CD4-positive, alpha-beta T cell treated with Interleukin-1 beta for 1 hour (primary cell): ENCODE results near the gene NEK4.

Source experiments
- DNase-seq, 2 donors: peaks; one replicate each; pipeline ENCODE4 v3.0.0-alpha.2; 2020 to 2022

The NEK4 gene

GRCh38 chr3:52770496-52771333 lies at the start of gene NEK4:
TSS of gene NEK4 (minus strand) at chr3:52770940. CDS start at chr3:52770746, 194 bp downstream.
- peak; percentile 87 to 92 for DNase-seq

DNA sequence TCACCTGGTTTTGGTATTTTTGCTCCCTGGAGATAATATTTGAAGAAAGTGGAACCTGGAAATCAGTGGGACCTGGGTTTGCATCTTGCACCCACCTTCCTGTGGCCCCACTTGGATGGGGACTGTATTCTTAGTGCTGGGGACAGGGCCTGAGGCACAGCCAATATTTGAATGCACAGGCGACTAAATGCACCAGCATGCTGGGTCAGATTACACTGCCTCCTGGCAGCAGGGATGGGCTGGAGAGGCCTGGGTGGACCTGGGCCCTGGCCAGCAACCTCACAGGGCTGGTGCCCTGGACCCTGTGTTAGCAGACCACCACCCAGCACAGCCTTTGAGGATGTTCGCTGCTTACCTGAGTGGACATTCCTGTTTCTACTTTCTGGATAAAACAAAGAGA lies 49.2 kb upstream of the NEK4 start:
- no peak for DNase-seq

- no peak for DNase-seq
Measured at GRCh38 chr3:52817860-52818259, 47.1 kb upstream of the NEK4 start.

DNA sequence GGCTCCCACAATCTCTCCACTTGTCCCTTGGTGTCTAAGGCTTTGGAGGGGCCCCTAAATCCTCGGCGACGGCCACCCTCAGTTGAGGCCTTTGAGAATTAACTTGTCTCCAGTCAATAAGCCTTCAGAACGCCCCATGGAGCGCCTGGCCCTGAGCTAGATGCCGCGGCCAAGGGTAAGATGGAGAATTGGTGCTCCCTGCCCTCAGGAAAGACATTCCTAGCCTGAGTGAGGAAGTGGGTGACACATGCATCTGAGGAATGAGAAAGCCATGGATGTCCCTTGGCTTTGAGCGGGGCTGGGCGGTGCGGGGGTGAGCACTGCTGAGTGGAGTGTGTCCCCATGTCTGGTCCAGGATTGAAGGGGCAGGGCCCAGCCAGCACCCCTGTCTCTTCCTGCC lies 46.5 kb upstream of the NEK4 start:
- DNase-seq = no peak

- DNase-seq = no peak
Measured at GRCh38 chr3:52816654-52817053, 45.9 kb upstream of the NEK4 start.

DNA sequence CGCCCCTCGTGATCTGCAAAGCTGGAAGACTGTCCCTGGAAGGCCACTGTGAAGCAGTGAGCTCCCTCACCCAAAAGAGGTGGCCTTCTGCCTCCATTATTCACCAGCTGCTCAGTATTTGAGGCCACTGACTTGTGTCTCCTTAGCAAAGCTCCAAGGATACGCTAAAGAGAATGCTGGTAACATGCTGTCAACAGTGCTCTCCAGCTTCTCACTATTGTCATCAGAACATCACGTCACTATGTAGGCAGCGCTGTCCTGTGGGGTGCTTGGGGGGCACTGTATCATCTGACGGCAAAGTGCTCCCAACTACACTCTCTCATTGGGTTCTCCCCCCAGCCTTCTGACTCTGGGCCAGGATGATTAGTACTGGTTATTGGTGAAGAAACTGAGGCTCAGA lies 45.5 kb upstream of the NEK4 start:
- DNase-seq = no peak

GRCh38 chr3:52813810-52814209 lies 43.1 kb upstream of the NEK4 start:
- no peak for DNase-seq

DNA sequence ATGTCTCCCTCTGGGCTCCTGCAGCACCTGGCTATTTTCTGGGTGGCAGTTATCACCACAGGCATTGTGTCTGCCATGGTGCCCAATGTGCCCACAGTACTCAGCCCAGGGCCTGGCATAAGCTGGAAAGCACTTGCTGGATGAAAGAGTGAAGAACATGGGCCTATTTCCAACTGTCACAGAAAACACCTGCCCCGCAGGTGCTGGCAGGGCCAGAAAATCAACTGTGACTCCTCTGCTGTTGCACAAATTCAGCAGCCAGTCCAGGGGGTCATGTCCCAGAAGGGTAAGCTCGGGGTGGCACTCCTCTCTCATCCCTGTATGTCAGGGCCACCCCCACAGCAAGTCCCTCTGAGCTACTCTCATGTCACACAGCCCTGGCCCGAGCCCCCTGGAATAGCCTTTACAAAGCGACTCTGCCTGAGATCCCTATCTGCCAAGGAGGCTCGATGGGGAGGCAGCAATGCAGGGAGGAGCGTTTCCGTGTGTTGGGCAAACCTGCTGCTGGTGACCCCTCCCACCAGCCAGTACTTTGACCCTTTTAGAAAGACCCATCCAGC lies 40.8 kb upstream of the NEK4 start:
- DNase-seq = no peak

- no peak for DNase-seq
Measured at GRCh38 chr3:52810923-52811322, 40.2 kb upstream of the NEK4 start.

- DNase-seq = no peak
Measured at GRCh38 chr3:52809662-52810377, 39.1 kb upstream of the NEK4 start.

DNA sequence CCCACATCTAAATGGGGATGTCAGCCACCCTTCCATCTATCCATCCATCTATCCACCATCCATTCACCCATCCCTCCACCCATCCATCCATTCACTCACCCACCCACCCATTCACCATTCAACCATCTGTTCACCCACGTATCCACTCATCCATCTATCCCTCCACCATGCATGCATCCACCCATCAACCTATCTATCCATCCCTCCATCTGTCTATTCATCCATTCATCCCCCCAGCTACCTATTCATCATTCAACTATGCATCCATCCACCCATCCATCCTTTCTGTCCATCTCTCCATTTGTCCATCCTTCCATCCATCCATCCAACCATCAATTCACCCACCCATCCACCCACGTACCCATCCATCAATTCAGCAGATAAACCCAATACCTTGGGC lies 38.4 kb upstream of the NEK4 start:
- DNase-seq = no peak

- DNase-seq = no peak
Measured at GRCh38 chr3:52805270-52806039, 34.7 kb upstream of the NEK4 start.

- DNase-seq = no peak
Measured at GRCh38 chr3:52801839-52802238, 31.1 kb upstream of the NEK4 start.

- no peak for DNase-seq
Measured at GRCh38 chr3:52800079-52800478, 29.3 kb upstream of the NEK4 start.

DNA sequence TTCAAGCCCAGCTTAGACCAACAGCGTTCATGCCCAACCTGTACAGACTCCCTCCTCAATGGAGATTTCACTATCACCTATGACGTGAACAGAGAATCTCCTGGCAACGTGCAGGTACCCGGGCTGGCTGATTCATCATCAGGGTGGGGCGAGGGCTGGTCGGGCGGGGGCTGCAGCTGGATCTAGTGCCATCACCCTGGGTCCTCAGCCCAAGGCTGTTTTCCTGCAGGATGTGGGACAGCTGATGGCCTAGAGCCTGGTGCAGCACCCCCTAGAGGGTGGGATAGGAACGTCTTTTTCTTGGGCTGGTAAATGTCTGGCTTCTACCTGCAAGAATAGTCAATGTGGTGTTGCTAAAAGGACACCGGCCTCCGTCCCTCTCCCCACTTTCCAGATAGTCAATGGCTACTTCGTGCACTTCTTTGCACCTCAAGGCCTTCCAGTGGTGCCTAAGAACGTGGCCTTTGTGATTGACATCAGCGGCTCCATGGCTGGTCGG lies 28.3 kb upstream of the NEK4 start:
- peak in 1 of 2 donors; percentile 24 for DNase-seq

GRCh38 chr3:52798376-52798977 lies 27.7 kb upstream of the NEK4 start:
- DNase-seq = no peak

DNA sequence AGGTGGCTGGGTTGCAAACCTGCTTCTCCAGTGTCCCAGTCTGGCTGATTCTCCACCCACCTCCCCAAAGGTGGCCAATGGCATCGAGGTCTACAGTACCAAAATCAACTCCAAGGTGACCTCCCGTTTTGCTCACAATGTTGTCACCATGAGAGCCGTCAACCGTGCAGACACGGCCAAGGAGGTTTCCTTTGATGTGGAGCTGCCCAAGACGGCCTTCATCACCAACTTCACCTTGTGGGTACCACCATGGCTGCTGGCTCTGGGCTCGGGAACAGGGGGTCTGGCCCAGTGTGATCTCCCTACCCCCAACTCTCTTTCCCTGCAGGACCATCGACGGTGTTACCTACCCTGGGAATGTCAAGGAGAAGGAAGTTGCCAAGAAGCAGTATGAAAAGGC lies 25.7 kb upstream of the NEK4 start:
- DNase-seq = no peak

GRCh38 chr3:52795298-52795900 lies 24.7 kb upstream of the NEK4 start:
- no peak for DNase-seq

GRCh38 chr3:52794612-52795099 lies 23.9 kb upstream of the NEK4 start, which contains the start of gene ITIH3:
TSS of gene ITIH3 (plus strand) at chr3:52794796. CDS start at chr3:52794804, 8 bp downstream.
- no peak for DNase-seq

- no peak for DNase-seq
Measured at GRCh38 chr3:52793702-52794611, 23.2 kb upstream of the NEK4 start.
